Islet precursor cell (in vitro differentiated cells): ENCODE results near the gene PTPN14.
"Not testable (repeated sequence)": the region's sequence is repeated elsewhere in the genome, so short reads cannot be mapped to it uniquely, and the experiment has no call there.

Experiments
- DNase-seq: peaks from one replicate; pipeline ENCODE4 v3.0.0-alpha.2; 2018

The PTPN14 gene

DNA sequence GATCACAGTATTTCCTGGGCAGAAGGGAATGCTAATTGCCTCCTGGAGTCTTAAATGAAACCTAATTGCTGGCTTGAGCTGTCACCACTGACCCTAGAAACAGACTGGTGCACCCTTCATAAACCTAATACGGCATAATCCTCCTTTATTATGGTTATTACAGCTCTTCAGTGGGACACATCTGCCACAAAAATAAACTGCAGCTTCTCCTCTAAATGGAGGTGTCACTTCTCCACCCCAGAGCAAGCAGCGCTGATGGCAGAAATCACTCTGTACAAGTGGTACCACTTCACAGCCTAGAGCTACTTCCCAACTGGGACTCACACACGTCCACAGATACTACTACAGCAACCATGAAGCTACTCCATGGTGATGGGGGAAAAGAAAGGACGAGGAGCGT lies 11.1 kb downstream of the PTPN14 start:
- no peak for DNase-seq

DNA sequence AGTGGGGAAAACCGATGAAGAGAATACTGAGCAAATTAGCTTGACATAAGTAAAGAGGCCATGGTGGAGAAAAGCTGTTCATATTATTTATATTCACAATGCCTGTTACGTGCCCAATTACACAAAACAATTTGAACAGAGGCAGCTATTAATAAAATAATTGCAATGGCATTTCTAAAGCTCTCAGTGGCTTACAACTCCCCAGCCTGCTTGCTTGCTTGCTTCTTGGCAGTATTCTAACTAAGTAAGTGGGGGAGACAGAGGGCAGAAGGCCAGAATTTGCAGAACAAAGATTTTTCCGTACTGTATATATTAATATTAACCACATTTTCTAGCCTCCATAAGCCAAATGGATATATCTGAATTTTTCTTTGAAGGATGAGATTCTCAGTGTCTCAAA lies 12.9 kb downstream of the PTPN14 start:
- DNase-seq, result no peak

DNA sequence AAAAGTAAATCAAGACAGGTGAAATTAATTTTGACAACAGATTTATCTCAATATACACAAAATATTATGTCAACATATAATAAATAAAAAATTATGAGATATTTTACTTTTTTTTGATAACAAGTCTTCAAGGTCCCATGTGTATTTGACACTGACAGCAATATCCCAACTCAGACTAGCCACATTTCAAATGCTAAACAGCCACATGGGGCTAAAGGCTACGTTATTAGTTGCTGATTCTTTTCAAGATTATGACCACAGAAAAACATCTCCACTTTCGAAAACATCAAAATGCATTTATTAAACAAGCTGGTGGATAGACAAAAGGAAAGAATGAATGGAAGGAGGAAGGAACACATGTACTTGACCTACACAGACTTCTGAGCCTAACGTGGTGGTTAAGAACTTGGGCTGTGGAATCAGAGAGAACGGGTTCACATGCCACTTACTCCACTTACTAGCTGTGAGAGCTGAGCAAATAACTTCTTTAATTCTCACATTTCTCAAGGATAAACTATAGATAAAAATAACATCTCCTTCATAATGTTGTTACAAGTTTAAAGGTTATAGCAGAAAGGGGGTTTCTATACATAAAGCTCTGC lies 13.4 kb downstream of the PTPN14 start:
- no peak for DNase-seq

DNA sequence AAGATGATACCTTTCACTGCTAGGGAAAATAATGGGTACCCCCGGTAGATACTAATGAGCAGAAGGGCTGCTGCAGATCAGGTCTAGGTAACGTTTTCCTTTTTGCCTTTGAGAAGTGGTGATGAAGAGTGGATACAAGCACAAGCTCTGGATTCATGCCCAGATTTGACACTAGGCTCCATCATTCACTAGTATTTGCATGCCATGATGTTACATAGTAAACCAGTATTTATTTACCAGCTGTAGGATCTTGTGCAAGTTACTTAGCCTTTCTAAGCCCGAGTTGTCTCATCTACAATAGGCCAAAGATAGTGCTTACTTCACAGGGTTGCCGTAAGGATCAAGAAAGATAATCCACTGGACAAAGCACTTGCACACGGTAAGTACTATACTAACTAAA lies 14.2 kb downstream of the PTPN14 start:
- DNase-seq, result no peak

DNA sequence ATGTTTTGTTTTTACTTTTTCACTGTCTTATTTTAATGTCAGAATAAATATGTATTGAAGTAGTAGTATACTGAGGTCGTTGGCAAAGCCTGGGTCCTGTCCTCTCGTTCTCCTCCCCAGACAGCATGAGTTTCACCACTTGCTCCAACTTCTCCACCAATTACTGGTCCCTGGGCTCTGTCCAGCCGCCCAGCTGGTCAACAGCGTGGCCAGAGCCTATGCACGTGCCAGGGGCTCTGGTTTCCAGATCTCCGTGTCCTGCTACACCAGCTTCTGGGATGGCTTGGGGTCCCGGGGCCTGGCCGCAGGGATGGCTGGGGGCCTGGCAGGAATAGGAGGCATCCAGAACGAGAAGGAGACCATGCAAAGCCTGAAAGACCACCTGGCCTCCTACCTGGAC lies 19.3 kb downstream of the PTPN14 start:
- no peak for DNase-seq

DNA sequence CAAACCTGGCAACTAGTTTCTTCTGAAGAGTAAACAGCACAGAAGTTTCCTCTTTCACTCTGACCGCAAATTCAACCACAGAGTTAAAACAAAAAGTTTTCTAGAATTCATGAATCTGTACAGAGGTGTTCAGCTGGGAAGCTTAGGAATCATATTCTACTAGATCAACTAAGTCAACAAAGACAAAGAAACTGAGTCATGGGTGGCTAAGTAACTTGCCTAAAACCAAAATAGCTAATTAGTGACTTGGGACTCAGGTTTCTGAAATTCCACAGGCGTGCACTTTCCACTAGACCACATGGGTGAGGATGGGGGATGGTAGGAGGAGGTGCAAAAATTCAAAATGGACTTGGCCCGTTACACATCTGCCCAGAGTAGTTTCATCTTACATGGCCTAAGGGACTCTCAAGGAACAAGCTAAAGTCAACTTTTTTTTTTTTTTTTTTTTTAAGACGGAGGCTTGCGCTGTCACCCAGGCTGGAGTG lies 25.8 kb downstream of the PTPN14 start:
- no peak for DNase-seq

DNA sequence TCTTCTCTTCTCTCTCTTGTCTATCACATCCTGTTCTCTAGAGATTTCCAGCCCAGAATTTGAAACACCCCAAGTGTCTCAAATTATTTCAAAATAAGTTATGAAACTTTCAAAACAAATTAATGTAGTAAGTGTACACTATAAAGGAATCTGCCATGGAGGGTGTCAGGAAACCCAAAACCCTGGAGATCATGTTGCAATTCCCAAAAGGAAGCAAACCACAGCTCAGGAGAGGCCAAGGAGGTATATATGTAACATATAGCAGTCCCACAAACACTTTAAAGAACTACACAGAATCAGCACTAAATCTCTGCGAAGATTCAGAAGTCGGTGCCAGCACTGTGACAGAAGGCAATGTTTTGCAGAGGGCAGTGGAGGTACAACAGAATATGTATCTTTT lies 26.6 kb downstream of the PTPN14 start:
- DNase-seq, result no peak

DNA sequence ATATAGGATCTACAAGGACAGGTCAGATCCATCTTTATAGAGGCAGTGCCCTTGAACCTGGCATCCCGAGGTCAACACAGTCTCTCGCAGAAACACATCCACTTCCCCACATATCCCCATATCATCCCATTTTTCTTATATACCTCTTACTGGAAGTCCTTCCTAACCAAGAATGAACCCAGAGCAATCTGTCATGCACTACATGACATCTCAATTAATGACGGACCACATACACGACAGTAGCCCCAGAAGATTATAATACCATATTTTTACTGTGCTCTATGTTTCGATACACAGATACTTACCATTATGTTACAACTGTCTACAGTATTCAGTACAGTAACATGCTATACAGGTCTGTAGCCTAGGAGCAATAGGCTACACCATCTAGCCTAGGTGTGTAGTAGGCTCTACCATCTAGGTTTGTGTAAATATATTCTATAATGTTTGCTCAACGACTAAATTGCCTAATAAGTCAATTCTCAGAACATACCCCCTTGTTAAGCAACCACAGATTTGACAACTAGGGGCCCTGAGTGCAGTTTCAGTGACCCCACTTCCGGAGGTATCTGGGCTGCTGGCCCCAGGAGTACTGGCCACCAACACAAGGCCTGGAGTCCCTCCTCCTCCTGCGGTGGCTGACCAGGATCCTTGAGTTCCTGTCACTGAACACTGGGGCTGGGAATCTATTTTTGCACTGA lies 28.1 kb downstream of the PTPN14 start:
- no peak for DNase-seq

DNA sequence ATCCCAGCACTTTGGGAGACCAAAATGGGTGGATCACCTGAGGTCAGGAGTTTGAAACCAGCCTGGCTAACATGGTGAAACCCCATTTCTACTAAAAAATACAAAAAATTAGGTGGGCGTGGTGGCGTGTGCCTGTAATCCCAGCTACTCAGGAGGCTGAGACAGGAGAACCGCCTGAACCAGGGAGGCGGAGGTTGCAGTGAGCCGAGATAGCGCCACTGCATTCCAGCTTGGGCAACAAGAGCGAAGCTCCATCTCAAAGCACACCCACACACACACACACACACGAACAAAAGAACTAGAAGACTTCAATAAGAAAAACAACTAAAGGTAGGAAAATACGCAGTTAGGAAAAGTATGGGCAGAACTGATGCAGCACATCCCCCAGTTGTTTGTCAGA lies 29.9 kb downstream of the PTPN14 start:
- DNase-seq, result not testable (repeated sequence)

DNA sequence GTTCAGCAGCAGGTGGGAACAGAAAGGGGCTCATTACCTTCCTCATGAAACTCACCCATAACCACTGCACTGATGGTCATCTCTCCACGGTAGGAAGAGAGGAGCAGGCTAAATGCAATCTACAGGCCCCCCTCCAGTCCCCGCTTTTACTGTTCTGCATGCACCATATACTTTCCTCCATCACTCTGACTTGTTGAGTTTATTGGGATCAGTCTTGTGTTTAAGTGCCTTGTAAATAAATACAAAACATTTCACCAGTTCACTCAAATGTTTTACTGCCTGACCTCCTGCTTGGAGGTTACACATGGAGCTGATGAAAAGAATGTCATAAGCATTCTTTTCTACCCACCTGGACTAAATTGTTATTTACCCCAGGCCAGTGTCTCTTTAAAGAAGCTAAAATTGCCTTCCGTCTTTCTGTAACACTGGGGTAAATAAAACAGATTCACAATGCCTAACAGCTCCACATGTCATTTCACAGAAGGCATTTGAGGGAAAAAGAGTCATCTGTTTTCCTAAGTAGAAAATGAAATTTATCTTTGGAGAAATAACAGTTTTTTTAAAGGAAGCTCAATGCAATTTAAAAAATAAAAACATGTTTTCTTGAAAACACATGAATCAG lies 30.7 kb downstream of the PTPN14 start:
- DNase-seq, result no peak

DNA sequence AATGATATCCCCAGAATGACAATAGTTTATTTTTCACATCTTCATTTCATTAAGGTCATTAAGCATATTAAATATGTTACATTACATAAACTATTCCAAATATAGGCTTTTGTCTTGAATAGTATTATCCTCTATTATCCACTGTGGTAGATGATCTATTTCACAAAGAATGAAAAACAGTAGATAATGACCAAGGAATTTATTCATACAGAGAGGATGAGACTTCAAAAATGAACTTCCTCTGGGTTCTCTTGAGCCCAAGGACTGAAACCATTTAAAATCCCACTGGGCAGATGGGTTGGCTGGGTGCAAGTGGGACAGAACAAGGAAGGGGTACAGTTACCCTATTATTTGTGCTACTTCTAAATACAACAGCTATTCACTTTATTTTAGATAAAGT lies 33.0 kb downstream of the PTPN14 start:
- no peak for DNase-seq

DNA sequence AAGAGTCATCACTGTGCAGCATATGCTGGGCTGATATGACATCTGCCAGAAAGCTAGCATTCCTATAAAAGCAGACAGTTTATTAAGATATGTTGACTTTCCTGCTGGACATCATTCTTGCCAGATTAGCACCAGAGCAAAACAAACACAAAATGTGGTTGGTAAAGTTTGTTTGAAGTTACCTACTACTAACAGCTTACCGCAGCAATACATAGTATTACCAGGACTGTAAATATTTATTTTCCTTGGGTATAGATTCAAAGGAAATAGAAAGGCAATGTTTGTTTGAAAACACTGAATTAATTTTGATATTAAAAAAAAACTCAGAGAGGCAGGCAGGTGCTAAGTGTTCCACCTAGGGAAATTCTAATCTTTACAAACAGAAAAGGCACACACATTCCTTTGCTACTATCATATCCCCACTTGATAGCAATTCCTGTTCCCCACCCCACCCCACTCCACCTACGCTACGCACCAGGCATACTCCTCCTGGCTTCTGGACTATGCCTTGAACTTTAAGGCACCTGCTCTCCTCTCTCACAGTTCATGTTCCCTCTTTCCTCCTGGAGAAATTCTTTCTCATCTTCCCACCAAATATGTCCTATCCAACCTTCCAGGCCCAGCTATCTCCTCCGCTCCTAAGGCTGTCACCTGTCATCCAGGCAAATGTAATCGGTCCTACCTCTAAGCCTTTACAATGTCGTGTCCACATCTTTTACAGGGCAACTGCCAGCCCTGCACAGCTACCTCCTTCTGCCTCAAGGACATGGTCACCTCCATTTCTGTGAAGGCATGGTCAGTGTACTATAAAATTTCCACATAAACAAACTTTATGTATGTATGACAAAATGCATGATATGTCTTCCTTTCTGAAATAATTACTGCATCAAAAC lies 34.7 kb downstream of the PTPN14 start:
- DNase-seq, result no peak

DNA sequence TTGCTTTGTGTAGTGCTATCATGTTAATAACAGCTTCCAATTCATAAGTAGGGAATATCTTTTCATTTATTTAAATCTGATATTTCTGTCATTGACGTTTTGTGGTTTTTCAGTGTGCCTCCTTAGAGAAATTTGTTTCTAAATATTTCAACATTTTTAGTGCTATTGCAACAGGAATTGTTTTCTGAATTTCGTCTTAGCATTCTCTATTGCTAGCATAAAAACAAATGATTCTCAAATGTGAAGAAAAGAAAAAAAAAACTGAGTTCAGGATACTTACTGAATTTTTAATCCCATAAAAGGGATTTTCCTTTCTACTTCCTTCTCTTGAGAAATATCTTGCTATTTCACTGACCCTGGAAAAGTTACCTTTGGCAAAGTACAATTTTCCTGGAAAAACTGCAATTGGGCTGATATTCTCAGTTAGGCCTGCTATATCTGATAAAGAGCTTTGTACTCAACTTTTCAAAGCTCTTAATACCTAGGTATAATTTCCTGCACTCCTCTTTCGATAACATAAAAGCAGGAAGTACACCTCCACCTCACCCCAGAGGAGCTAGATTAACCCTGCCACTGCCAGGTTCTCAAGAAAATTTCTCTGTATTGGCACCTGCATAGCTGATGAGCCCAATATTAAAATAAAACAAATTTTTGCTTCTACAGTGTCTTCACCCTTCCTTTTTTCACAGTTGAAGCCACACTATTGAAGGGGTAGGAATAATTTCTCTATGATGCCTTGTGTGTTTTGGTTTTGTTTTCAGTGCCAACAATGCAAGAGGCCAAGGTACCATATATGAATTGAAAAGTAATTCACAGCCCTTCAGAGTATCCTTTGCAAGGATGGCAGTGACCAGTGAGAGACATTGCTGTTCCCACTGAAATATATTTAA lies 35.6 kb downstream of the PTPN14 start:
- DNase-seq, result no peak

DNA sequence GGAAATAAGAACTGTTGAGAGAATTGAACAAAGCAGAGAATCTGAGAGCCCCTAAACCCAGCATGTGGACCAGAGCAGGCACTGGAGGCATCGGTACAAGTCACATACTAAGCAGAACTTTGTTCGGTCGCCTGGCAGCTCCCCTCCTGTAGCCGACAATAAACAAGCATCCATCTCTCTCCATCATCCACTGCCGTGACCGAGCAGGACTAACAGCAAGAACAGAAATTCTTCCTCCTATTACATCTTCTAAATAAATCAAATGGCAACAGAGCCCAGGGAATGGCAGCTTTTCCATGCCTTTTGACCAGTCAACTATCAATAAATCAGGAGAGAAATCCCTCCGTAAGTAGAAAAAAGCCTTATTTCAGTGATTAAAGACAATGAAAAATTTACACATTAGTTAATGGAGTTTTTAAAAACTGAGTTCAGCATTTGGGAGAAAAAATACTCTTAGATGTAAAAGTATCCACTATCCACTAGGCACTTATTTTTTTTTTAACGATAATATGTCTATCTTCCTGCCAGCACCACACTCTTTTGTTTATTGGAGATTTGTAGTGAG lies 36.5 kb downstream of the PTPN14 start:
- no peak for DNase-seq

DNA sequence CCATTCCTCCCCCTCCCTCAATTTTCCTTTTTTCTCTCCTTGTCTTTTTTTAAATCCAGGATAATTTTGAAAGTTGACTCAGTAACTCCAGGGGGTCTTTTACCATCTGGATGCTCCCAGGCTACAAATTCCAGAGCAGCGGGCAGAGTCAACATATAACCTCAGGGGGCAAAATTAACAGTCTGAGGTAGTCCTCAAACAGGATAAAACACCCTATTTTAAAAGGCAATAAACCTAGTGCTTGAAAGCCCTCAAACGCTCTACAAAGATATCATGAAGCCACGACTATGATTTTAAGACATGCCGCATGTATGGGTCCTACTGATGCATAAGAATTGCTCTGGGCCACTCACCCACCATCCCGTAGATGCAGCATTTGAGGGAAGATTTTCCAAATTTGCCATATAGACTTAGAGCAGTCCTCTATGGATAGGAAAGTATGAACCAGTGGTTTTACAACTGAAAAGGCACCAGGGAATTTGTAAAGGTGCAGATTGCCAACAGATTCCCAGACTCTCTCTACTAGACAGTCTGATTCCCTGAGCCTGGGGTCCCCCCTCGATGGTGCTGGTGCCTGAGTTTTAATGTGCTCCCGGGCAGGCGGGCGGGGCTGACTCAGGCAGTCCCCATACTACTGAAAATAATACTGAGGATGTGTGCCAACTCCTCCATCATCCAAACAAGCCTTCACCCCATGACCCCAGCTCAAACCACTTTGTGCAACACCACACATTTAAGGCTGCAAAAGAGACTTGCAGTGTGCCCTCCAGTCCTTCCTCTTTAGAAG lies 37.2 kb downstream of the PTPN14 start:
- DNase-seq, result no peak

DNA sequence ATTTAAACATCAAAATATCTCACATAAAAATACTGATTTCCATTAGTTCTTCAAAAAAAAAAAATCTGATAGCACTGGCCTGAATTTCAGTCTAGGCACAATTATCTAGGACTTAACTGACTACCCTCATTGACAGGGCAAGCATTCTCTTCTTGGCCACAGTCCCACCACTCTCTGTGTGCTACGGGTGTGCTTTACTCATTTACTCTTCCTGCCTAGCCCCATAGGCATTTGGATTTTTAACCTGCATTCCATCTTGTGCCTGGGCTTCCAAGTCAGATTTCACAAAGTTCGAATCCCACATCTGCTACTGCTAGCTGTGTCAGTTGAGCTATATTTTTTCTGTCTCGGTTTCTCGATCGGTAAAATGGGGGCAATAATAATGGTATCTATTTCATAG lies 38.0 kb downstream of the PTPN14 start:
- DNase-seq, result no peak

DNA sequence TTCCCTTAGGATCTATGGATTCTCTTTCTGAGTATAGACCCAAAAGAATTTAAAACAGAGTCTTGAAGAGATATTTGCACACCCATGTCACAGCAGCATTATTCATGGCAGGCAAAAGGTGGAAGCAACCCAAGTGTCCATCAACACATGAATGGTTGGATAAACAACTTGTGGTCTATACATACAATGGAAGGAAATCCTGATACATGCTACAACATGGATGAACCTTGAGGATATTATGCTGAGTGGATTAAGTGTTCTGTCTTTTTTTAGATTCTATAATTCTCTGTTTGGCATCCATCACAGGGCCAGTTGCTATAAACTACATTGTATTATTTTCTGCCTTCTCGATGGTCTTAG lies 39.8 kb downstream of the PTPN14 start:
- no peak for DNase-seq

DNA sequence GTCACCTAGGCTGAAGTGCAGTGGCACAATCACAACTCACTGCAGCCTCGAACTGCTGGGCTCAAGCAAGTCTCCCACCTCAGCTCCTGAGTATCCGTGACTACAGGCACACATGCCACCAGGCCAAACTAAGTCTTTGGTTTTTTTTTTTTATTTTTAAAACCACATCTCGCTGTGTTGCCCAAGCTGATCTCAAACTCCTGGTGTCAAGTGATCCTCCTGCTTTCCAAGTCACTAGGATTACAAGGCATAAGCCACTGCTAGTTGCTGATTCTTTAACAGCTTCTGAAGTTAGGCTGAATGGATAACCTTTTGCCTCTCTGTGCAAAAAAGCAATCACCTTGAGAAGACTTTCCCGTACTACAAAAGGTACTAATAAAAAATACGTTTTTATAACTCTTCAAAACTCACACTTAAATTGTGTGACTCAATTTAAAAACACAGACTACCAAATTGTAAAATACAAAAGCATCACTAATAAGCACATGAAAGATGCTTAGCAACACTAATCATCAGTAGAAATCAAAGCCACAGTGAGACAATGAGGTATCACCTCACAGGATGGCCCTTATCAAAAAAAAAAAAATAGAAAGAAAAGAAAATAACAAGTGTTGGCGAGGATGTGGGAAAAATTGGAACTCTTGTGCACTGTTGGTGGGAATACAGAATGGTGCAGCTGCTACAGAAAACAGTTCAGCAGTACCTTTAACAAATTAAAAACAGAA lies 40.3 kb downstream of the PTPN14 start:
- no peak for DNase-seq

DNA sequence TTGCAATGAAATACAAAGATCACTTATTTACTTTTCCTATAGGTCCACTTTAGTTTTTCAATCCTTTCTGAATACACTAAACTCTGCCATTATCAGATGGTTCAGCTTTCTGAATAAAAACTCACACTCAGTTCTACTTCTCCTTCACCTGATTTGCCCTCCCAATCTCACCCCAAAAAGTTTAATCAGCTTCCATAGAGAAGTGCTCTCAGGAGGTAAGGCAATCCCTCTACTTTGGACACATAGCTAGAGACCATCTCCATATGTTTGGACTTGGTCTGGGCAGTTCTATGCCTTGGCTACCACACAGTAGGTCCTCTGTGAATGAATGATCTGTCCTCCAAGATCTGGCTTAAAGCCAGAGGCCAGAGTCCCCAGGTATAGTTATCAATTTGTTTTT lies 40.9 kb downstream of the PTPN14 start:
- DNase-seq, result no peak

DNA sequence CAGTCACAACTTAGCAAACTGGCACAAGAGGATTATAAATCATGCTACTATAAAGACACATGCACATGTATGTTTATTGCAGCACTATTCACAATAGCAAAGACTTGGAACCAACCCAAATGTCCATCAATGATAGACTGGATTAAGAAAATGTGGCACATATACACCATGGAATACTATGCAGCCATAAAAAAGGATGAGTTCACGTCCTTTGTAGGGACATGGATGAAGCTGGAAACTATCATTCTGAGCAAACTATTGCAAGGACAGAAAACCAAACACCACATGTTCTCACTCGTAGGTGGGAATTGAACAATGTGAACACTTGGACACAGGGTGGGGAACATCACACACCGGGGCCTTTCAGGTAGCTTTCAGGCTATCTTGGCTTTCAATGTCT lies 41.8 kb downstream of the PTPN14 start:
- not testable (repeated sequence) for DNase-seq
